Trophoblast cell (in vitro differentiated cells and primary cell): ENCODE measurements around the gene ITLN1.

Source experiments
- DNase-seq, 2 donors: peaks; one replicate each; pipeline ENCODE4 v3.0.0-alpha.2; 2016
- H2AFZ ChIP-seq: 2 replicates; pipeline ENCODE4 v1.6.1; 2013; ENCODE audit warnings: low read length, moderate library complexity, mild to moderate bottlenecking; ENCODE audit not compliant: insufficient read depth, poor library complexity
- H2AK5ac ChIP-seq: 2 replicates; pipeline ENCODE4 v1.6.1; 2013; ENCODE audit warnings: mild to moderate bottlenecking, low read length
- H2BK120ac ChIP-seq: 2 replicates; pipeline ENCODE4 v1.6.1; 2013; ENCODE audit warnings: low read length, mild to moderate bottlenecking, moderate library complexity; ENCODE audit not compliant: insufficient read depth, poor library complexity
- H2BK12ac ChIP-seq: 2 replicates; pipeline ENCODE4 v1.6.1; 2013; ENCODE audit warnings: mild to moderate bottlenecking, low read length, moderate library complexity
- H2BK5ac ChIP-seq: 2 replicates; pipeline ENCODE4 v1.6.1; 2013; ENCODE audit warnings: low read length, low read depth, moderate library complexity, mild to moderate bottlenecking; ENCODE audit not compliant: poor library complexity
- H3K14ac ChIP-seq: 2 replicates; pipeline ENCODE4 v1.6.1; 2013; ENCODE audit warnings: mild to moderate bottlenecking, low read length
- H3K18ac ChIP-seq: 2 replicates; pipeline ENCODE4 v1.6.1; 2013; ENCODE audit warnings: mild to moderate bottlenecking, low read length
- H3K23ac ChIP-seq: 2 replicates; pipeline ENCODE4 v1.6.1; 2013; ENCODE audit warnings: low read length
- H3K27ac ChIP-seq: 2 replicates; pipeline ENCODE4 v1.5.1; 2013; ENCODE audit warnings: low read depth, mild to moderate bottlenecking, inconsistent platforms, low read length, moderate library complexity
- H3K27me3 ChIP-seq: 2 replicates; pipeline ENCODE4 v1.6.1; 2013; ENCODE audit warnings: inconsistent platforms, mild to moderate bottlenecking, low read length, moderate library complexity; ENCODE audit not compliant: insufficient read depth
- H3K36me3 ChIP-seq, 2 experiments: 1 replicate in 1 of 2; 2 replicates in 1 of 2; pipeline ENCODE4 v1.6.1; 2013; ENCODE audit warnings: low read length in 2 of 2, mild to moderate bottlenecking in 2 of 2, moderate library complexity in 1 of 2; ENCODE audit not compliant: insufficient read depth in 2 of 2, control insufficient read depth in 1 of 2
- H3K4ac ChIP-seq: 2 replicates; pipeline ENCODE4 v1.6.1; 2013; ENCODE audit warnings: low read depth, mild to moderate bottlenecking, low read length, moderate library complexity
- H3K4me1 ChIP-seq, 2 experiments: 1 replicate in 1 of 2; 2 replicates in 1 of 2; pipeline ENCODE4 v1.6.1; 2013; ENCODE audit warnings: low read length in 2 of 2, mild to moderate bottlenecking in 2 of 2, moderate library complexity in 1 of 2; ENCODE audit not compliant: insufficient read depth in 2 of 2, control insufficient read depth in 1 of 2
- H3K4me2 ChIP-seq: 2 replicates; pipeline ENCODE4 v1.6.1; 2013; ENCODE audit warnings: inconsistent platforms, mild to moderate bottlenecking, low read length, moderate library complexity
- H3K4me3 ChIP-seq: 2 replicates; pipeline ENCODE4 v1.5.1; 2013; ENCODE audit warnings: mild to moderate bottlenecking, low read depth, low read length, inconsistent platforms
- H3K79me1 ChIP-seq: one replicate; pipeline ENCODE4 v1.6.1; 2013; ENCODE audit warnings: low read length
- H3K79me2 ChIP-seq: 2 replicates; pipeline ENCODE4 v1.6.1; 2013; ENCODE audit warnings: low read length, mild to moderate bottlenecking; ENCODE audit not compliant: control insufficient read depth, insufficient read depth, poor library complexity
- H3K9ac ChIP-seq: 2 replicates; pipeline ENCODE4 v1.6.1; 2013; ENCODE audit warnings: mild to moderate bottlenecking, low read length
- H3K9me3 ChIP-seq: 2 replicates; pipeline ENCODE4 v1.6.1; 2013; ENCODE audit warnings: low read depth, mild to moderate bottlenecking, control low read depth, inconsistent platforms, low read length; ENCODE audit not compliant: insufficient read depth
- H4K12ac ChIP-seq: 2 replicates; pipeline ENCODE4 v1.6.1; 2013; ENCODE audit warnings: low read depth, mild to moderate bottlenecking, low read length, moderate library complexity
- H4K8ac ChIP-seq: 2 replicates; pipeline ENCODE4 v1.6.1; 2013; ENCODE audit warnings: low read depth, mild to moderate bottlenecking, low read length, moderate library complexity
- H4K91ac ChIP-seq: one replicate; pipeline ENCODE4 v1.6.1; 2013; ENCODE audit warnings: low read depth, mild to moderate bottlenecking, low read length, moderate library complexity
- WGBS: extraction: QIAGEN DNeasy Blood & Tissue Kit; methylation state at CpG from one replicate; pipeline ENCODE4 v1.1.7; 2013; ENCODE audit warnings: missing lambda C conversion rate; ENCODE audit not compliant: insufficient read length, insufficient coverage; ENCODE audit errors: extremely low coverage; 5-methylcytosine and 5-hydroxymethylcytosine counted together

Gene ITLN1

DNA sequence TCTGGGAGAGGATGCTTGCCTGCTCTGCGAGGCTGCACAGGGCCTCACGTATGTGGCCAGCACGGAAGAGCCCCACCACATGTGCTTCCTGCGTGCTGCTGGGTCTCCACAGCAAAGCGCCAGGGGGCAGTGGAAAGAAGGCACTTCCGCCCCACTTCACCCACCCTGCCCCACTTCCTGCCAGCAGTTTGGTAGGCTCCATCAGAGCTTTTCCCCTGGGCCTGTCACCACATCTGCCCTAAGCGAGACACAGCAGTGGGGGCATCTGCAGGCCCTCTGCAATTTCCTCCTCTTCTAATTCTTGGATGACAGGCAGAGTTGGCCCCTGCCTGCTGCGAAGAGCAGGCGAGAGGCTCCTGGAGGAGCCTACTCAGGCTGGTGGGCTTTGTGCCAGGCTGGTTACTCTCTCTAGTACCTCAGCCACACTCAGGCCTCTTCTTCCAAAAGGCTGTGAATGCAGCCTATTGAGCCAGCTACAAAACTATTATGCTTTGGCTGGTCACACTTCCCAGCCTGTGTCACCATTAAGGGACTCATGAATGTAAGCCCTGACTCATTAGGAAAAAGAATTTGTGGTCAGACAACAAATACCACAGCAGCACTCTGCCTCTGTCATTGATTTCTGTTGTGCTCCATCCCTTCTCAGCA lies 47.3 kb downstream of the ITLN1 start:
- no peak overlapping the region for H3K23ac ChIP-seq
- DNase-seq = peak in 1 of 2 donors; percentile 19
- H3K14ac ChIP-seq = no peak overlapping the region
- H2BK120ac ChIP-seq = no peak overlapping the region
- no peak overlapping the region for H4K91ac ChIP-seq
- H2BK5ac ChIP-seq = no peak overlapping the region
- no peak overlapping the region for H2AFZ ChIP-seq
- no peaks in the 10 kb centered on the region for H3K9me3 ChIP-seq
- H4K12ac ChIP-seq = no peak overlapping the region
- no peak overlapping the region for H2BK12ac ChIP-seq
- H3K27ac ChIP-seq = no peak overlapping the region
- no peak overlapping the region for H3K4me3 ChIP-seq
- H3K79me2 ChIP-seq = no peaks in the 10 kb centered on the region
- no peaks in the 10 kb centered on the region for H3K79me1 ChIP-seq
- no peak overlapping the region for H3K4ac ChIP-seq
- no peaks in the 10 kb centered on the region for H3K4me1 ChIP-seq
- no peaks in the 10 kb centered on the region for H3K36me3 ChIP-seq
- no peak overlapping the region for H4K8ac ChIP-seq
- H3K18ac ChIP-seq = no peak overlapping the region
- no peaks in the 10 kb centered on the region for H3K27me3 ChIP-seq
- no CpG with 5 or more reads among the region's 9 CpGs for WGBS
- no peak overlapping the region for H3K4me2 ChIP-seq
- H2AK5ac ChIP-seq = no peak overlapping the region
- H3K9ac ChIP-seq = no peak overlapping the region

DNA sequence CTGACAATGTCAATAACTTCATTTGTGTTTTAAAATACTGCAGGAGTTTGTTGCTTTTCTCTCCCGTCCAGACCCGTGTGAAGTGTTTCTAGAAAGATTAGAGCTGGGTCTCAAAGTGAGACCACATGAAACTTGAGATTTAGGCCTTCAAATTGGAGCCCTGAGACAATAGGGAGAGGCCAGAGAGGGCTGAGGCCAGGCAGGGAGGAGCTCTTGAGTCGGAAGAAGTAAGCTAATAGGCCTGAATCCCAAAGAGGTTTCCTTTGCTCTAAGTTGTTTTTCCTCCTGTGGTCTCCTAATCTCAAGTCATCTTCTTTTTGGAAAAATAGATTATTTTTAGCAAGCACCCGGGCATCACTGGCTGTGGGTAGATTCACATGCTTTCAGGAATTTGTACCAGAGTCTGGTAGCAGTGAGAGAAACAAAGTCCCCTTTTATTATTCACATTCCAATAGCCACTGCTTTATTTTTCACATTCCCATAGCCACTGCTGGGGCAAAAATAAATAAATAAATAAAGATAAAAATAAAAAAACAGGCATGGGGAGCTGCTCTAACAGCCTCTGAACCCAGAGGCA lies 47.9 kb downstream of the ITLN1 start:
- H4K8ac ChIP-seq = no peak overlapping the region
- WGBS = no CpG with 5 or more reads among the region's 4 CpGs
- no peak overlapping the region for H3K27ac ChIP-seq
- H4K12ac ChIP-seq = no peak overlapping the region
- no peaks in the 10 kb centered on the region for H3K27me3 ChIP-seq
- H3K4me1 ChIP-seq = no peaks in the 10 kb centered on the region
- no peak overlapping the region for H3K4me3 ChIP-seq
- no peak overlapping the region for H3K4me2 ChIP-seq
- H3K23ac ChIP-seq = no peak overlapping the region
- H2BK120ac ChIP-seq = no peak overlapping the region
- no peak overlapping the region for H3K4ac ChIP-seq
- no peak overlapping the region for H2AK5ac ChIP-seq
- H3K9me3 ChIP-seq = no peaks in the 10 kb centered on the region
- H3K79me1 ChIP-seq = no peaks in the 10 kb centered on the region
- H2BK5ac ChIP-seq = no peak overlapping the region
- no peak for DNase-seq
- H3K79me2 ChIP-seq = no peaks in the 10 kb centered on the region
- no peak overlapping the region for H2AFZ ChIP-seq
- H3K36me3 ChIP-seq = no peaks in the 10 kb centered on the region
- no peak overlapping the region for H2BK12ac ChIP-seq
- no peak overlapping the region for H3K18ac ChIP-seq
- H3K9ac ChIP-seq = no peak overlapping the region
- H4K91ac ChIP-seq = no peak overlapping the region
- no peak overlapping the region for H3K14ac ChIP-seq

DNA sequence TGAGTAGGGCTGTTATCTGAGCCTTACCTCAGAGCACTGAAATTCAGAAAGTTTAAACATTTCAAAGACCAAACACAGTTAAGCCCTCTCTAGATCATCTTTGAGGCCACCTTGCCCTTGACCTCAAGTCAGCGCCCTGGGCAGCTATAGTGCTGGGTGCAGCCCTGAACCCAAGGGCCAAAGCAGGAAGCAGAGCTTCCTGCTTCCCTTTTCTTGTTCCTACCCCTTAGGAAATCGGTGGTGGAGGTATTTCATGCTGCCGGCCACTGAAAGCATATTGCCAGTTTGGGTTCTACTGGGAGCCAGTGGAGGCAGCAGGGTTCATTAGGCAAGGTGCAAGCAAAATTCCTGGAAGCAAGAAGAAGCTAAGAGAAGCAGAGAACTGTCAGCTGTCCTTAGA lies 48.4 kb downstream of the ITLN1 start:
- Histone ChIP-seq H2BK12ac (no peak overlapping the region), H3K27ac (no peak overlapping the region), H2AK5ac (no peak overlapping the region), H3K23ac (no peak overlapping the region), H3K79me1 (no peaks in the 10 kb centered on the region), H3K36me3 (no peaks in the 10 kb centered on the region), H3K4me2 (no peak overlapping the region), H3K18ac (no peak overlapping the region), H3K9ac (no peak overlapping the region), H4K8ac (no peak overlapping the region), H3K4me1 (no peaks in the 10 kb centered on the region), H4K12ac (no peak overlapping the region), H3K27me3 (no peaks in the 10 kb centered on the region), H3K9me3 (no peaks in the 10 kb centered on the region), H3K4ac (no peak overlapping the region), H3K4me3 (no peak overlapping the region), H4K91ac (no peak overlapping the region), H3K79me2 (no peaks in the 10 kb centered on the region), H2AFZ (no peak overlapping the region), H2BK5ac (no peak overlapping the region), H2BK120ac (no peak overlapping the region), H3K14ac (no peak overlapping the region)
- no CpG with 5 or more reads among the region's 3 CpGs for WGBS
- no peak for DNase-seq

DNA sequence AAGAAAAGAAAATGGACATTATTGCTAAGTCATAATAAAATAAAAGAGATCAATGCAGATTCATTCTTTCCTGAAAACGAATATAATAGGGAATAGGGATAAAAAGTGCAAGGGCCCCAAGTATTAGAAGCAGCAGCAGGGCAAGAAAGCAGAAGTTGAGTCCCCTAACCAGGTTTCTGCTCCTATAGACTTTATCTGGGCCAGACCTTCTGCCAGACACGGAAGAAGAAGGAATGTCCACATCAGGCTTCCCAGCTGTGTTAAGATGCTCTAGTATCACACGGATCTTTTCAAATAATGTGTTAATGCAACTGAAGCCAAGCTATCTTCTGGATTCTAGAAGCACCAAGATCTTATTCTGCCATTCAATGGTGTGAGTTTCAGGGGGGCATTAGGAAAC lies 49.2 kb downstream of the ITLN1 start:
- Histone ChIP-seq H3K18ac (no peak overlapping the region), H3K4me1 (no peaks in the 10 kb centered on the region)
- no CpG with 5 or more reads among the region's 3 CpGs for WGBS

More for the DNA sequence above, 49.2 kb downstream of the ITLN1 start:
- Histone ChIP-seq H3K4me3 (no peak overlapping the region), H3K27ac (no peak overlapping the region), H3K79me2 (no peaks in the 10 kb centered on the region), H4K91ac (no peak overlapping the region), H2AK5ac (no peak overlapping the region), H3K27me3 (no peaks in the 10 kb centered on the region), H3K79me1 (no peaks in the 10 kb centered on the region), H2BK120ac (no peak overlapping the region), H3K4ac (no peak overlapping the region), H4K12ac (no peak overlapping the region), H2AFZ (no peak overlapping the region), H4K8ac (no peak overlapping the region), H2BK5ac (no peak overlapping the region), H3K14ac (no peak overlapping the region), H3K23ac (no peak overlapping the region), H3K4me2 (no peak overlapping the region), H3K36me3 (no peaks in the 10 kb centered on the region), H3K9ac (no peak overlapping the region), H3K9me3 (no peaks in the 10 kb centered on the region), H2BK12ac (no peak overlapping the region)
- DNase-seq = no peak
